Fibroblast of pulmonary artery (primary cell): Measurements from ENCODE around the gene SPATA19.

Experiments
- DNase-seq: peaks from one replicate; pipeline ENCODE4 v3.0.0-alpha.2; 2010; ENCODE audit warnings: low read depth
- H3K4me3 ChIP-seq: replicated peaks from 2 replicates; pipeline ENCODE4 v1.5.1; 2011; ENCODE audit warnings: low read depth, mild to moderate bottlenecking, control low read depth, low read length, moderate library complexity
- CTCF ChIP-seq: IDR thresholded peaks from 2 replicates; pipeline ENCODE4 v1.5.1; 2011; ENCODE audit warnings: mild to moderate bottlenecking, control low read depth, low read length, inconsistent platforms; ENCODE audit errors: missing control alignments

Gene SPATA19

DNA sequence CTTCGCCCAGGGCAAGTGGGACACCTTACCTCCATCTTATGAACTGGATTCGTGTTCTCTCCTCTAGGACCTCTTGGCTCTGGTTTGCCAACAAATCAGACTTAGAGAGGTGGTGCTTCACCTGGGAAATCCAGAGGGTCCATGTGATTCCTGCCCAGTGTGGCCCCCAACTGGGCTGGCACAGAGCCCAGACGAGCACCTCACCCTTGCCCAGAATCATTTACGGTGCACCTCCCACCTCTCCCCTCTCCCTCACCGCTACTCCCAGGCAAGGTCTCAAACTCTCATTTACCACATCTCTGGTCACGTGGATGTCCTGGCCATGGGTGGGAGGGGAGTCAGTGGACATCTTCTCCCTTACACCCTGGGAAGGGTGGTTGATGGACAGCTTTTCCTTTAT lies 1.1 kb downstream of the SPATA19 start:
- TF ChIP-seq CTCF, result no peak
- no peak for DNase-seq
- no peak overlapping the region for H3K4me3 ChIP-seq

DNA sequence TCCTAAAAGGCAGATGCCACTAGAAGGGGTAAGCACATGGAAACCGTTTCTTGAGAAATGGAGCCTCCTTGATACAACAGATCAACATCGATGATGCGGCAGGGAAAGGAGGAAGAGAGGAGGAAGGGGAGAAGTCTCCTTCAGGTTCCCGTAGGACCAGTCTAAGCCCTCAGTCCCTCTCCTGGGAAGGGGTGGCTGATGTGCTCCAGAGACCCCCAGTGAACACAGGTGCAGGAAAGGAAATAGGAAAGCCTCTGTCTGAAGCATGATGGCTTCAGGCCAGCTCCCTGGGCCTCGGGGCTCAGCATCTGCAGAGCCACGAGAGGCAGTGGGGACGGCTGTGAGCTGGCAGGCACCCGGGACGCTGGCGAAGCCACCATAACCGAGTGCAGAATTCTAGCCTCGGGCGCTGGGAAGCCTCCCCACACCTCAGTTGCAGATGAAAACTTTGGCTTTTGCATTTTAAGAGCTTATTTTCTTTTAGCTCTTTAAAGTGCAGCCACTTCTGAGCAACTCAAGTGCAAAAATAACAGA lies 1.8 kb downstream of the SPATA19 start:
- no peak for DNase-seq
- no peak overlapping the region for H3K4me3 ChIP-seq
- TF ChIP-seq CTCF, result no peak

DNA sequence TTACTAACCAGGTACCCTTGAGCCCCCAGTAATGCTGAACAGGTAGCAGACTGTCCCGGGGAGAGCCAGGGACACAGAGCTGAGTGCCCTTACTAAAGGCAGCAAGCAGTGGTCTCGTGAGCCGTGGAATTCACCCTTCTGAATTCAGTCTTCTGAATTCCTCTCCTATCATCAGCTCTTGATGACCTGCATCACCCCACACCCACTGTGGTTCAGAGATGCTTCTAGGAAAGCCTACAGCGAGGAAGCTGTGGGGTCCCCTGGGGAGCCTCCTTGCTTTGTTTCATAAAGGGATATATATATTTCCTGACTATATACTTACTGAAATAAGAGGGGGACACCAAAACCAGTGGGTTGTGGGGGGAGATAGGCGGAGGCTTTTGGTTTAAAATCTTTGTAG lies 2.6 kb downstream of the SPATA19 start:
- H3K4me3 ChIP-seq, result no peak overlapping the region
- DNase-seq, result no peak
- TF ChIP-seq CTCF, result no peak

- H3K4me3 ChIP-seq, result no peak overlapping the region
- no peak for TF ChIP-seq CTCF
- no peak for DNase-seq
These were observed 3.3 kb downstream of the SPATA19 start for GRCh38 chr11:133842053-133842452.

DNA sequence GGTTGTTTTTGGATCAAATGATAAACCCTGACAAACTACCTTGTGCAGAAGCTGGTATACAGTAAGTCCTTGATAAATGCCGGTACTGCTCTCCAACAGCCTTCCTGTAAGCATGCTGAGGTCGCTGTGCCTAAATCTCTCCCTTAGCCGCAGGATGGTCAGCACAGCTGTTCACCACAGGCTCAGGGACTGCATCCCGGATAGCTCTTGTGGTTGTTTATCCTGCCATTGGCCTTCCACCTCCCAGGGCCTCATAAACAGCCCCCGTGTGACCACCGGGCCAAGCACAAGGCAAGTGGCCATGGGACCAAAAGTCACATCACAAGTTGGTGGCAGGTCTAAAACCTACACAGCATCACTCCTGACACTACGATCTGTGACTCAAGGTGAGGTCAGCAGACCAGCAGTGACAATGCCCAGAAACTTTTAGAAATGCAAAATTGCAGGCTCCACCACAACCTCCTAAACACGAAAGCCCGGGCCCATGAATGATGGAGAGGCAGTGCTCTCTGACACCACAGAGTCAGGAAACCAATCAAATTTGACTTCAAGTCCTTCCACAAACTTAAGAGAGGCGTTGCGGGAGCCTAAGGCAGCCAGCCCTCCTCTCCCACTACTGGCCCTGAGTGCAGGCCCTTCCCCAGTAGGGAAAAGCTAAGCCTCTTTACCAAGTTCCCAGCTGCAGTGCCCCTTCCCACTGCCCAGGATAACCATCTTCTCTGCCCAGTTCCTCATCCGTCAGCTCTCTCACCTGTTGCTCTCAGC lies 3.9 kb downstream of the SPATA19 start:
- TF ChIP-seq CTCF, result no peak
- no peak for DNase-seq
- H3K4me3 ChIP-seq, result no peak overlapping the region

DNA sequence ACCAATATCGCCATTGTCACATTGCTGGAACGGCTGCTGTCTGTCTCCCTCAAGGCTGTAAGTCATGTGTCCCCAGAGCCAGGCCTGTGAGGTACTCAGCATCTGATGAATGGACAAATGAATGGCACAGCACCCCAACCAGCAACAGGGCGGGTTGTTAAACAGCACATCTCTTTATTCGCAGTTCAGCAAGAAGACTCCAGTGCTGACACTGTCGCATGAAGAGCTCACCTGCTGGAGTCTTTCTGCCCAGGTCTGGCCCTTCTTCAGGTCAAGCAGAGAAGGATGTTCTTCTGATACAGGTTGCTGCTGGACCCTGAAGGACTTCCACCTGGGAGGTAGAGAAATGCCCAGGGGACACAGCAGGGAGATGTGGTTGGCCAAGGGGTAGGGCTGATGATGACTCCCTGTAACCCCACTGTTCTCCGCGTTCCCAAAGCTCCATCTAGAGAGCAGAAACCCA lies 4.8 kb downstream of the SPATA19 start:
- no peak for DNase-seq
- TF ChIP-seq CTCF, result no peak
- no peak overlapping the region for H3K4me3 ChIP-seq
